CD4-positive, alpha-beta T cell (primary cell): ENCODE data around the gene ESYT2. TPM values are rescaled to one million over a fixed set of nuclear protein-coding genes. Genes with fewer than 3 reads are reported as not detected.
A peak's percentile ranks its signal among the peaks of the same experiment; 100 is the strongest.

Source experiments
- ATAC-seq: fragments of 200-7000 bp; cut with Tn5 transposase; one replicate; pipeline ENCODE4 v1.10.0; 2022; ENCODE audit warnings: mild to moderate bottlenecking; ENCODE audit not compliant: poor library complexity
- CTCF ChIA-PET: fragments of 350-600 bp; sonication (Branson Sonifier 250); formaldehyde crosslinking; loops from one replicate; lab custom pipeline; 2021; ENCODE audit warnings: antibody characterized with exemption, inconsistent platforms; lab: Charles Lee
- POLR2A ChIA-PET: fragments of 350-600 bp; sonication (Branson Sonifier 250); formaldehyde crosslinking; loops from one replicate; lab custom pipeline; 2021; ENCODE audit warnings: antibody characterized with exemption, inconsistent platforms; lab: Charles Lee
- DNase-seq, 14 experiments: peaks; one replicate each; pipeline ENCODE4 v3.0.0-alpha.2; 2013 to 2020; ENCODE audit warnings: mixed read lengths in 2 of 14
- H3K27ac ChIP-seq, 2 donors: one replicate each; pipeline versions ENCODE4 v1.5.1 to v1.7.0; 2013; ENCODE audit warnings: low read length in 2 of 2, low read depth in 1 of 2, mild to moderate bottlenecking in 1 of 2
- H3K27me3 ChIP-seq, 2 experiments: 1 replicate in 1 of 2; 2 replicates in 1 of 2; pipeline versions ENCODE4 v1.6.1 to v1.7.0; 2013; ENCODE audit warnings: low read length in 2 of 2, control low read depth in 1 of 2, mild to moderate bottlenecking in 1 of 2, moderate library complexity in 1 of 2; ENCODE audit not compliant: insufficient read depth in 2 of 2, control insufficient read depth in 1 of 2
- H3K36me3 ChIP-seq: one replicate; pipeline ENCODE4 v1.6.1; 2013; ENCODE audit warnings: low read length, control low read depth; ENCODE audit not compliant: insufficient read depth
- H3K4me1 ChIP-seq: one replicate; pipeline ENCODE4 v1.6.1; 2013; ENCODE audit warnings: low read length, control low read depth; ENCODE audit not compliant: insufficient read depth
- H3K4me3 ChIP-seq: one replicate; pipeline ENCODE4 v1.5.1; 2013; ENCODE audit warnings: mild to moderate bottlenecking, low read length, moderate library complexity
- H3K9me3 ChIP-seq, 2 experiments: 1 replicate in 1 of 2; 2 replicates in 1 of 2; pipeline versions ENCODE4 v1.6.1 to v1.7.0; 2013; ENCODE audit warnings: low read length in 2 of 2, mild to moderate bottlenecking in 2 of 2, control low read depth in 1 of 2, moderate library complexity in 1 of 2; ENCODE audit not compliant: control insufficient read depth in 1 of 2, insufficient read depth in 1 of 2
- H3K27ac Mint-ChIP-seq: one replicate; pipeline ENCODE4 v1.8.0; 2020; ENCODE audit warnings: mixed read lengths
- H3K27me3 Mint-ChIP-seq: one replicate; pipeline ENCODE4 v1.8.0; 2021; ENCODE audit warnings: mixed read lengths
- H3K36me3 Mint-ChIP-seq: one replicate; pipeline ENCODE4 v1.8.0; 2021; ENCODE audit warnings: low read depth, mixed read lengths
- H3K4me1 Mint-ChIP-seq: one replicate; pipeline ENCODE4 v1.8.0; 2021; ENCODE audit warnings: low read depth, mixed read lengths
- H3K4me3 Mint-ChIP-seq: one replicate; pipeline ENCODE4 v1.8.0; 2020; ENCODE audit warnings: mild to moderate bottlenecking, mixed read lengths
- H3K9me3 Mint-ChIP-seq: one replicate; pipeline ENCODE4 v1.8.0; 2020; ENCODE audit warnings: mixed read lengths
- intact Hi-C, 2 experiments: fragments of 100-400 bp; cut with DNase I in 1 of 2; cut with micrococcal nuclease in 1 of 2; formaldehyde crosslinking; loops; one replicate each; pipeline versions ENCODE4 v1.15.1 to v1.9.0; 2023 to 2025; cut with DNase I, micrococcal nuclease
- total RNA-seq, 174 experiments: library from RNA in 2 of 174; stranded (reverse) in 2 of 174; gene quantifications; one replicate each; pipeline ENCODE4 v1.2.3 and lab custom pipeline; 2021 to 2026
- TF ChIP-seq, protein P1 (sequence below): fragments of 200-600 bp; IDR thresholded peaks from one replicate; pipeline ENCODE4 v1.8.0; 2022; ENCODE audit warnings: antibody characterized with exemption, mild to moderate bottlenecking

Gene ESYT2
- total RNA-seq, 2 experiments from 2014 or later: 106 to 112 TPM

DNA sequence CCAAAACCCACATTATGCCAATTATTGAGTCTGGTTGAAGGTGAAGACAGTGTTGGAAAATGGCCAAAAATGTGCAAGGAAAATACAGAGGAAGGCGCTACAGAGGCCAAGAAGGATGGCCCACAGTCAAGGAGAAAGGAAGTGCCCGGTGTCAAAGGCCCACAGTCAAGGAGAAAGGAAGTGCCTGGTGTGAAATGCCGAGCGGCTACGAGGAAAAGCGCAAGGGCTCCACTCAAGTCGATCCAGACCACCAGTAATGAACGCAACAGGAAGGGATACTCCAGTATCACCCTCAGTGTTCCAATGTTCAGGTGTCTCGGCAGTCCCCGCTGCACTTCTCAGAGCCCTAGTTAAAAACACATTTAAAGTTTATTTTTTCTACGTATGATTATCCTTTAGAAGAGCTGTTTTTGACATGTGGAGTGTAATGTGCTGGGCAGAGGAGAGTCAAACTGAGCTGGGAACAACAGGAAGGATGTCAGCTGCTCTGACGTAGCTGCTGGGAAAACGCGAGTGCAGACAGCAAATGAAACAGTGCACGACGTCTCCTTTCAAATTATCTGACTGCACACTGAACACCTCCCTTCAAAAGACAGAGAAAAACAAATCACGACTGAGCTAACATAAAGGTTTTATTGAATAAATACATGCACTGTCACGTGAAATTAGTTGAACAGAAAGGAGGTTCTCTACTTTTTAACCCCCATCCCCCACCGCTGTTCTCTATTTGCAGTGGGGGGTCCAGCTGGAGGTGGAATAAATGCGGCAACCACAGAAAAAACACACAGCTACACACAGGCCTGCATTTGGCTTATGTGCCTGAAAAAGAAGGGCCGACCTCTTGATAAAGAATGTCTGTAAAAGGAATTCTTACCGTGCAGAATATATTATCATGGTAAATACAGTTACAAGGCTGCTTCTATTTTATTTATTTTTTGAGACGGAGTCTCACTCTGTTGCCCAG, 98.6 kb downstream of the ESYT2 start:
- DNase-seq (peak in 1 of 14 experiments; percentile 14), ATAC-seq (peak; percentile 59)
- Mint-ChIP-seq H3K4me3 (no peak overlapping the region), H3K36me3 (peaks cover 60% of the 10 kb centered on the region), H3K27ac (peak overlapping the region; percentile 79), H3K27me3 (no peaks in the 10 kb centered on the region), H3K9me3 (no peaks in the 10 kb centered on the region), H3K4me1 (peaks cover 13% of the 10 kb centered on the region)
- TF ChIP-seq, protein P1, sequence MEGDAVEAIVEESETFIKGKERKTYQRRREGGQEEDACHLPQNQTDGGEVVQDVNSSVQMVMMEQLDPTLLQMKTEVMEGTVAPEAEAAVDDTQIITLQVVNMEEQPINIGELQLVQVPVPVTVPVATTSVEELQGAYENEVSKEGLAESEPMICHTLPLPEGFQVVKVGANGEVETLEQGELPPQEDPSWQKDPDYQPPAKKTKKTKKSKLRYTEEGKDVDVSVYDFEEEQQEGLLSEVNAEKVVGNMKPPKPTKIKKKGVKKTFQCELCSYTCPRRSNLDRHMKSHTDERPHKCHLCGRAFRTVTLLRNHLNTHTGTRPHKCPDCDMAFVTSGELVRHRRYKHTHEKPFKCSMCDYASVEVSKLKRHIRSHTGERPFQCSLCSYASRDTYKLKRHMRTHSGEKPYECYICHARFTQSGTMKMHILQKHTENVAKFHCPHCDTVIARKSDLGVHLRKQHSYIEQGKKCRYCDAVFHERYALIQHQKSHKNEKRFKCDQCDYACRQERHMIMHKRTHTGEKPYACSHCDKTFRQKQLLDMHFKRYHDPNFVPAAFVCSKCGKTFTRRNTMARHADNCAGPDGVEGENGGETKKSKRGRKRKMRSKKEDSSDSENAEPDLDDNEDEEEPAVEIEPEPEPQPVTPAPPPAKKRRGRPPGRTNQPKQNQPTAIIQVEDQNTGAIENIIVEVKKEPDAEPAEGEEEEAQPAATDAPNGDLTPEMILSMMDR: no peak
- intact Hi-C loops: no loop called here
- CTCF ChIA-PET: no interaction called here
- H3K36me3 ChIP-seq: peaks cover 47% of the 10 kb centered on the region
- POLR2A ChIA-PET: interaction anchor here (0.7 kb wide), 1 partner anchor 11 kb away, joined by 3 read pairs; no protein-coding TSS in a partner anchor
- H3K27ac ChIP-seq: no peak overlapping the region
- peaks cover 0 to 11% of the 10 kb centered on the region in 2 experiments for H3K9me3 ChIP-seq
- no peak overlapping the region for H3K4me3 ChIP-seq
- no peaks in the 10 kb centered on the region for H3K4me1 ChIP-seq
- H3K27me3 ChIP-seq: no peaks in the 10 kb centered on the region

DNA sequence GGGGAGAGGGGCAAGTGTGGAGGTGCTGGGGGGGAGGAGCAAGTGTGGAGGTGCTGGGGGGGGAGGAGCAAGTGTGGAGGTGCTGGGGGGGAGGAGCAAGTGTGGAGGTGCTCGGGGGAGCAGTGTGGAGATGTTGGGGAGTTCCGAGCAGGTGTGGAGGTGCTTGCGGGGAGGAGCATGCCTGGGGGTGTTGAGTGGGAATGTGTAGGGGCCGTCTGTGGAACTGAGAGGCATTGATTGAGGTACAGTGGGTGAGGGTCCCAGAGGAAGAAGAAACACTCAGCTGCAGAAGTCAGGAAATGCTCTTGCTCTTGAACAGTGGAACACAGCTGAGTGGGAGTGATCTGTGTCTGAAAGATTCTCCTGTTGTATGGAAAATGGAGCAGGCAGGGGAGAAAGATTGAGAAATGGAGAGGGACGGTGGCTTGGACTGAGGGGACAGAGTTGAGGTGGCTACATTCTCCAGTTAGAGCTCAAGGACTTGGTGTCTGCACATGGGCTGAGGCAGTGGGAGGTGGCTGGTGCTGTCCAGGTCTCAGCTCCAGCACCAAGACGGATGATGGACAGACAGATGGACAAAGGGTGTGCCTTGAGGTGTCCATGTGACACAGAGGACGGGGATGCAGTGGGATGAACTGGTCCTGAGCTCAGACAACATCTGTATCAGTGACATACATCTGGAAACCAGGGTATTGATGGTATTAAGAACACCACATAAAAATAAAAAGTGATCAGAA, 99.5 kb downstream of the ESYT2 start:
- H3K9me3 ChIP-seq: peaks cover 0 to 14% of the 10 kb centered on the region in 2 experiments
- H3K27ac Mint-ChIP-seq: peak overlapping the region; percentile 79
- POLR2A ChIA-PET: no interaction called here
- H3K27ac ChIP-seq: no peak overlapping the region
- peaks cover 13% of the 10 kb centered on the region for H3K4me1 Mint-ChIP-seq
- H3K4me3 Mint-ChIP-seq: no peak overlapping the region
- DNase-seq: peak in 1 of 14 experiments; percentile 32
- H3K4me1 ChIP-seq: no peaks in the 10 kb centered on the region
- H3K36me3 ChIP-seq: peaks cover 39% of the 10 kb centered on the region
- no peaks in the 10 kb centered on the region for H3K27me3 Mint-ChIP-seq
- no peaks in the 10 kb centered on the region for H3K27me3 ChIP-seq
- CTCF ChIA-PET: no interaction called here
- peaks cover 52% of the 10 kb centered on the region for H3K36me3 Mint-ChIP-seq
- ATAC-seq: no peak
- TF ChIP-seq, protein P1: no peak
- intact Hi-C loops: no loop called here
- H3K4me3 ChIP-seq: no peak overlapping the region
- no peaks in the 10 kb centered on the region for H3K9me3 Mint-ChIP-seq

DNA sequence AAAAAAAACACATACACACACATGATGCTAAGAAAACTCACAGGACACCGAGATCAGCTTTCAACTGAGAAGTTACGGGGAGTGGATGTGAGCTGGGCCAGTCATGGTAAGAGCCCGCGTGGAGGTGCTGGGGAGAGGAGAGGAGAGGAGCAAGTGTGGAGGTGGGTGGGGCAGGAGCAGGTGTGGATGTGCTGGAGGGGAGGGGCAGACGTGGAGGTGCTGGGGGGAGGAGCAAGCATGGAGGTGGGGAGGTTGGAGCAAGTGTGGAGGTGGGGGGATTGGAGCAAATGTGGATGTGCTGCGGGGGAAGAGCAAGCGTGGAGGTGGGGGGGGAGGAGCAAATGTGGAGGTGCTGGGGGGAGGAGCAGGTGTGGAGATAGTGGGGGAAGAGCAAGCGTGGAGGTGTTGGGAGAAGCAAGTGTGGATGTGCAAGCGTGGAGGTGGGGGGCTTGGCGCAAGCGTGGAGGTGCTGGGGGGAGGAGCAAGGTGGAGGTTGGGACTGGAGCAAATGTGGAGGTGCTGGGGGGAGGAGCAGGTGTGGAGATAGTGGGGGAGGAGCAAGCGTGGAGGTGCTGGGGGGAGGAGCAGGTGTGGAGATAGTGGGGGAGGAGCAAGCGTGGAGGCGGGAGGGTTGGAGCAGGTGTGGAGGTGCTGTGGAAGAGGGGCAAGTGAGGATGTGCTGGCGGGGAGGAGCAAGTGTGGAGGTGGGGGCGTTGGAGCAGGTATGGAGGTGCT, 100.2 kb downstream of the ESYT2 start:
- TF ChIP-seq, protein P1: no peak
- Mint-ChIP-seq H3K27me3 (no peaks in the 10 kb centered on the region), H3K4me1 (peaks cover 13% of the 10 kb centered on the region), H3K27ac (no peak overlapping the region), H3K4me3 (no peak overlapping the region), H3K36me3 (peaks cover 45% of the 10 kb centered on the region), H3K9me3 (peaks cover 2% of the 10 kb centered on the region)
- Histone ChIP-seq H3K4me3 (no peak overlapping the region), H3K9me3 (peaks cover 0 to 15% of the 10 kb centered on the region in 2 experiments), H3K36me3 (peaks cover 32% of the 10 kb centered on the region), H3K27ac (no peak overlapping the region), H3K4me1 (no peaks in the 10 kb centered on the region), H3K27me3 (no peaks in the 10 kb centered on the region)
- ATAC-seq: no peak
- CTCF ChIA-PET: interaction anchor here (0.7 kb wide), 1 partner anchor 29 kb away, joined by 4 read pairs; no protein-coding TSS in a partner anchor
- peak in 1 of 14 experiments; percentile 50 for DNase-seq
- POLR2A ChIA-PET: no interaction called here
- intact Hi-C loops: no loop called here
